PC-9 (cell line): Measurements from ENCODE around the gene TEDDM1. TPM values are rescaled to one million over a fixed set of nuclear protein-coding genes. Genes with fewer than 3 reads are reported as not detected.
A peak's percentile ranks its signal among the peaks of the same experiment; 100 is the strongest.

Source experiments
- BruUV-seq: library from RNA; stranded (reverse); fragments of 400-500 nt; replicated peaks from 2 replicates; lab custom pipeline; 2021; lab: Mats Ljungman, UMichigan
- CTCF ChIA-PET: fragments of 300-600 bp; sonication (Branson Sonifier 250); formaldehyde crosslinking; loops from one replicate; lab custom pipeline; 2022; ENCODE audit warnings: antibody characterized with exemption; lab: Charles Lee
- POLR2A ChIA-PET: fragments of 300-600 bp; sonication (Branson Sonifier 250); formaldehyde crosslinking; loops from one replicate; lab custom pipeline; 2022; ENCODE audit warnings: antibody characterized with exemption; ENCODE audit not compliant: unreplicated experiment; lab: Charles Lee
- DNase-seq, 2 experiments: peaks; one replicate each; pipeline versions ENCODE4 v3.0.0 to v3.0.0-alpha.2; 2015 to 2022; ENCODE audit warnings: mixed read lengths in 1 of 2
- H2AFZ ChIP-seq: fragments of 200-600 bp; sonication (generic); 2 replicates; pipeline ENCODE4 v1.8.1; 2017; ENCODE audit warnings: antibody characterized with exemption
- H3F3A ChIP-seq: fragments of 200-600 bp; sonication (generic); 2 replicates; pipeline ENCODE4 v1.8.1; 2017; ENCODE audit warnings: antibody characterized with exemption, mild to moderate bottlenecking, low read depth; ENCODE audit not compliant: insufficient read depth
- H3K27ac ChIP-seq: fragments of 200-600 bp; sonication (generic); 2 replicates; pipeline ENCODE4 v1.6.1; 2016; ENCODE audit warnings: mixed run types
- H3K27me3 ChIP-seq: fragments of 200-600 bp; sonication (generic); 2 replicates; pipeline ENCODE4 v1.6.1; 2016; ENCODE audit warnings: low read depth, mixed run types; ENCODE audit not compliant: insufficient read depth
- H3K36me3 ChIP-seq: fragments of 200-600 bp; sonication (generic); 2 replicates; pipeline ENCODE4 v1.6.1; 2016; ENCODE audit warnings: low read depth, mixed run types
- H3K4me1 ChIP-seq: fragments of 200-600 bp; sonication (generic); replicated peaks from 2 replicates; pipeline ENCODE4 v1.6.1; 2016; ENCODE audit warnings: mixed run types; ENCODE audit not compliant: insufficient read depth
- H3K4me2 ChIP-seq: fragments of 200-600 bp; sonication (generic); 2 replicates; pipeline ENCODE4 v1.6.1; 2017; ENCODE audit warnings: mixed run types
- H3K4me3 ChIP-seq: fragments of 200-600 bp; sonication (generic); 2 replicates; pipeline ENCODE4 v1.6.1; 2016; ENCODE audit warnings: mixed run types
- H3K79me2 ChIP-seq: fragments of 200-600 bp; sonication (generic); 2 replicates; pipeline ENCODE4 v1.6.1; 2017; ENCODE audit warnings: low read depth, mixed run types
- H3K9me2 ChIP-seq: fragments of 200-600 bp; sonication (generic); 2 replicates; pipeline ENCODE4 v1.8.1; 2017; ENCODE audit warnings: mild to moderate bottlenecking; ENCODE audit not compliant: insufficient read depth
- H3K9me3 ChIP-seq: fragments of 200-600 bp; sonication (generic); 2 replicates; pipeline ENCODE4 v1.8.1; 2016; ENCODE audit warnings: low read depth; ENCODE audit not compliant: insufficient read depth
- H4K20me1 ChIP-seq: fragments of 200-600 bp; sonication (generic); 2 replicates; pipeline ENCODE4 v1.8.1; 2017; ENCODE audit not compliant: insufficient read depth
- EZH2 ChIP-seq: fragments of 200-600 bp; sonication (generic); IDR thresholded peaks from 2 replicates; pipeline ENCODE4 v1.8.0; 2017; ENCODE audit warnings: antibody characterized with exemption, low read depth
- intact Hi-C: fragments of 100-400 bp; cut with micrococcal nuclease; formaldehyde crosslinking; loops from one replicate; pipeline ENCODE4 v1.10.0; 2022; ENCODE audit not compliant: unreplicated experiment
- total RNA-seq: library from RNA; stranded (reverse); gene quantifications from 2 replicates; pipeline ENCODE4 v1.2.3, GENCODE V29; 2021
- TF ChIP-seq, protein P1 (sequence below): fragments of 200-600 bp; sonication (generic); conservative IDR thresholded peaks from 2 replicates; pipeline ENCODE4 v1.6.1; 2017; ENCODE audit warnings: mixed run types, antibody characterized with exemption, mild to moderate bottlenecking, moderate library complexity

TEDDM1 gene
- total RNA-seq, 1 experiment from 2014 or later, result not detected

DNA sequence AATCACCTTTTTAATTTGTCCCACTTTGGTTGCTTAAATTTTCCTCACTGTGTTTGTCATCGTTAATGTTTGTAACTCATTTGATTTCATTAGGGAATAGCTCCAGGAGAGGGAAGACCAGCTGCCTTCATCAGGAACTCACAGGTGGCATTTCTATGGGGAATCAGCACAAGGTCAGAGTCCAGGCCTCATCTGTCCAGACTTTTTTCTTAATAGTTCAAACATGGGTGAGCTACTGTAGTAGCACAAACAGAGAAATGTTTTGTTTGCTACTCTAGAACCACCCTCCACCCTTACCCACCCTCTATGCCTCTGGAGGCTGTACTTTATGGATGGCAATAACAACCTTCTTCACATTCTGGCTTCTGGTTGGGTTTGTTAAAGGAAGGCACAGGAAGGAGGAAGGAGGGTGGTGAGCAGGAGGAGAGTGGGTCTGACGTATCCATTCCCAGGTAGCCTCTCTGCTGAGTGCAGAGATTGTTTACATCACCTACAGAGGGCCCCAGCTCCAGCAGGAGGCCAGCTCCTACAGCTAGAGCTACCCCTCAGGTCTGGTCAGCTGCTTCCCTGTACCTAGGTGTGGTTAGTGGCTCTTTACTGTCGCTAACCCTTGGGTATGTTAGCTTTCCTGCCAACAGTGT lies 8.1 kb upstream of the TEDDM1 start:
- no peaks in the 10 kb centered on the region for H3K79me2 ChIP-seq
- no peak for TF ChIP-seq EZH2
- TF ChIP-seq, protein P1, sequence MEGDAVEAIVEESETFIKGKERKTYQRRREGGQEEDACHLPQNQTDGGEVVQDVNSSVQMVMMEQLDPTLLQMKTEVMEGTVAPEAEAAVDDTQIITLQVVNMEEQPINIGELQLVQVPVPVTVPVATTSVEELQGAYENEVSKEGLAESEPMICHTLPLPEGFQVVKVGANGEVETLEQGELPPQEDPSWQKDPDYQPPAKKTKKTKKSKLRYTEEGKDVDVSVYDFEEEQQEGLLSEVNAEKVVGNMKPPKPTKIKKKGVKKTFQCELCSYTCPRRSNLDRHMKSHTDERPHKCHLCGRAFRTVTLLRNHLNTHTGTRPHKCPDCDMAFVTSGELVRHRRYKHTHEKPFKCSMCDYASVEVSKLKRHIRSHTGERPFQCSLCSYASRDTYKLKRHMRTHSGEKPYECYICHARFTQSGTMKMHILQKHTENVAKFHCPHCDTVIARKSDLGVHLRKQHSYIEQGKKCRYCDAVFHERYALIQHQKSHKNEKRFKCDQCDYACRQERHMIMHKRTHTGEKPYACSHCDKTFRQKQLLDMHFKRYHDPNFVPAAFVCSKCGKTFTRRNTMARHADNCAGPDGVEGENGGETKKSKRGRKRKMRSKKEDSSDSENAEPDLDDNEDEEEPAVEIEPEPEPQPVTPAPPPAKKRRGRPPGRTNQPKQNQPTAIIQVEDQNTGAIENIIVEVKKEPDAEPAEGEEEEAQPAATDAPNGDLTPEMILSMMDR, result no peak
- no peaks in the 10 kb centered on the region for H3K9me2 ChIP-seq
- BruUV-seq, result no TSS peak
- H3F3A ChIP-seq, result no peaks in the 10 kb centered on the region
- no peaks in the 10 kb centered on the region for H4K20me1 ChIP-seq
- no peak overlapping the region for H2AFZ ChIP-seq
- ChIA-PET POLR2A (no interaction called here), CTCF (no interaction called here)
- no peak for DNase-seq
- no peaks in the 10 kb centered on the region; the same call in none of the 2 replicates for H3K9me3 ChIP-seq
- intact Hi-C loops, result no loop called here
- H3K4me3 ChIP-seq, result no peak overlapping the region
- H3K27ac ChIP-seq, result no peak overlapping the region
- H3K27me3 ChIP-seq, result no peaks in the 10 kb centered on the region
- no peak overlapping the region for H3K4me2 ChIP-seq
- no peaks in the 10 kb centered on the region for H3K4me1 ChIP-seq
- no peaks in the 10 kb centered on the region for H3K36me3 ChIP-seq

DNA sequence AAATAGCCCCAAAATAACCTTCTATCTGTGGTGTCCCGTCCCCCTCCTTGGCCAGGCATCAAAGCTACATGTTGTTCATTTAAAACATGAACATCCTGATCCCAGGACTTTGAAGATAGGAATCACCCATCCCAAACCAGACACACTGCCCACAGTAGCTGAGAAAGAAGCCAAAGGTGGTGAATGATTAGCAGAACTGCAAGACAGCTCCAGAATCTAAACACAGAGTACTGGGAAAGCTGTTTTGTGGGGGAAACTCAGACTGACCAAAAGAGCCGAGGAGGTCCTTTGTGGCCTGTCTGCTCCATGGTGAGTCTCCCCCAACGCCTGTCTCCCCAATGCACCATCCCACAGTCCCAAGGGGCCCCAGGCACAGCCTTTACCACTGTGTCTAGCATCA lies 7.3 kb upstream of the TEDDM1 start:
- no peaks in the 10 kb centered on the region for H3F3A ChIP-seq
- DNase-seq, result no peak
- no peaks in the 10 kb centered on the region for H4K20me1 ChIP-seq
- H3K27ac ChIP-seq, result no peak overlapping the region
- H3K4me1 ChIP-seq, result no peaks in the 10 kb centered on the region
- H3K4me2 ChIP-seq, result no peak overlapping the region
- H3K36me3 ChIP-seq, result no peaks in the 10 kb centered on the region
- BruUV-seq, result no TSS peak
- ChIA-PET CTCF (no interaction called here), POLR2A (no interaction called here)
- H3K79me2 ChIP-seq, result no peaks in the 10 kb centered on the region
- no peak overlapping the region for H3K4me3 ChIP-seq
- intact Hi-C loops, result no loop called here
- TF ChIP-seq, protein P1, result no peak
- no peak for TF ChIP-seq EZH2
- H2AFZ ChIP-seq, result no peak overlapping the region
- H3K9me3 ChIP-seq, result no peaks in the 10 kb centered on the region; the same call in none of the 2 replicates
- H3K27me3 ChIP-seq, result no peaks in the 10 kb centered on the region
- H3K9me2 ChIP-seq, result no peaks in the 10 kb centered on the region

DNA sequence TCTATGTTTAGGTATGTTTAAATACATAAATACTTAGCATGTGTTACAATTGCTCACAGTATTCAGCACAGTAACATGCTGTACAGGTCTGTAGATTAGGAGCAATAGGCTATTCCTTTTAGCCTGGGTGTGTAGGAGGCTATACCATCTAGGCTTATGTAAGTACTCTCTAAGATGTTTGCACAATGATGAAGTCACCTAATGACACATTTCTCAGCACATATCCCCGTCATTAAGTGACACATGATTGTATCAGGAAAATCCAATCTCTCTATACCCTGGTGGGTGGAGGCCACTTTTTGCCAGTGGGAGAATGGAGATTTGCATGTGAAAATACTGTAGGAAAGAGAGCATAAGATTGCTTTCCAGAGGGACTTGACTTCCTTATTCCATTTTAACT lies 5.5 kb upstream of the TEDDM1 start:
- Histone ChIP-seq H2AFZ (no peak overlapping the region), H3K9me3 (no peaks in the 10 kb centered on the region; the same call in none of the 2 replicates), H3K27ac (no peak overlapping the region), H3K9me2 (no peaks in the 10 kb centered on the region), H4K20me1 (no peaks in the 10 kb centered on the region), H3K79me2 (no peaks in the 10 kb centered on the region), H3K4me2 (no peak overlapping the region), H3K4me3 (no peak overlapping the region), H3K36me3 (no peaks in the 10 kb centered on the region), H3F3A (no peaks in the 10 kb centered on the region), H3K27me3 (no peaks in the 10 kb centered on the region), H3K4me1 (no peaks in the 10 kb centered on the region)
- TF ChIP-seq, protein P1, result no peak
- TF ChIP-seq EZH2, result no peak
- ChIA-PET POLR2A (no interaction called here), CTCF (no interaction called here)
- intact Hi-C loops, result no loop called here
- no TSS peak for BruUV-seq
- DNase-seq, result peak in 1 of 2 experiments; percentile 37
